HepG2 (cell line): Measurements from ENCODE around the gene CCDC157. TPM values are rescaled to one million over a fixed set of nuclear protein-coding genes. Genes with fewer than 3 reads are reported as not detected.

ENCODE experiments used
- BRD4 ChIP-seq: sonication (generic); formaldehyde crosslinking; IDR thresholded peaks from 2 replicates; pipeline ENCODE4 v1.4.0; 2020; ENCODE audit warnings: missing genetic modification reagents
- CTCF ChIP-seq: sonication (generic); formaldehyde crosslinking; IDR thresholded peaks from 2 replicates; pipeline ENCODE4 v1.5.0; 2020; ENCODE audit warnings: mild to moderate bottlenecking, missing genetic modification reagents, moderate library complexity
- DBP ChIP-seq: sonication (generic); formaldehyde crosslinking; IDR thresholded peaks from 2 replicates; pipeline ENCODE4 v1.4.0; 2020; ENCODE audit warnings: missing genetic modification reagents; ENCODE audit errors: not compliant biosample characterization
- DNMT1 ChIP-seq: sonication (generic); formaldehyde crosslinking; IDR thresholded peaks from 2 replicates; pipeline ENCODE4 v1.5.1; 2020; ENCODE audit warnings: mild to moderate bottlenecking, missing genetic modification reagents
- DNMT3B ChIP-seq: conservative IDR thresholded peaks from 2 replicates; pipeline ENCODE4 v1.6.1; 2016; ENCODE audit warnings: missing biosample characterization, control low read depth
- DR1 ChIP-seq: sonication (generic); formaldehyde crosslinking; IDR thresholded peaks from 2 replicates; pipeline ENCODE4 v1.8.0; 2021; ENCODE audit warnings: mild to moderate bottlenecking, missing genetic modification reagents, inconsistent platforms
- IRX3 ChIP-seq: sonication (generic); formaldehyde crosslinking; IDR thresholded peaks from 2 replicates; pipeline ENCODE4 v1.8.1; 2023; ENCODE audit warnings: mild to moderate bottlenecking, low read depth, missing genetic modification reagents, borderline replicate concordance
- MTA1 ChIP-seq: sonication (generic); formaldehyde crosslinking; IDR thresholded peaks from 2 replicates; pipeline ENCODE4 v1.4.0; 2020; ENCODE audit warnings: missing genetic modification reagents, mild to moderate bottlenecking, borderline replicate concordance
- MXI1 ChIP-seq: IDR thresholded peaks from 3 replicates; pipeline ENCODE4 v1.6.1; 2012; ENCODE audit warnings: low read depth, low read length, inconsistent platforms, borderline replicate concordance
- NRL ChIP-seq: sonication (generic); formaldehyde crosslinking; IDR thresholded peaks from 2 replicates; pipeline ENCODE4 v1.5.0; 2020; ENCODE audit warnings: missing genetic modification reagents, mild to moderate bottlenecking, moderate library complexity, borderline replicate concordance
- SMYD3 ChIP-seq: sonication (generic); formaldehyde crosslinking; IDR thresholded peaks from 2 replicates; pipeline ENCODE4 v1.8.1; 2023; ENCODE audit warnings: mild to moderate bottlenecking, missing genetic modification reagents
- SOX6 ChIP-seq, 2 experiments: fragments of 450-650 bp in 1 of 2; sonication (generic) in 1 of 2; formaldehyde crosslinking in 1 of 2; IDR thresholded peaks; 2 replicates each; pipeline versions ENCODE4 v1.4.0 to v1.6.1; 2017 to 2020; ENCODE audit warnings: antibody characterized with exemption in 1 of 2, mild to moderate bottlenecking in 1 of 2, missing genetic modification reagents in 1 of 2
- ZFAT ChIP-seq: sonication (generic); formaldehyde crosslinking; conservative IDR thresholded peaks from 2 replicates; pipeline ENCODE4 v1.8.1; 2023; ENCODE audit warnings: missing genetic modification reagents, inconsistent platforms
- ZNF124 ChIP-seq: sonication (generic); formaldehyde crosslinking; IDR thresholded peaks from 2 replicates; pipeline ENCODE4 v1.4.0; 2020; ENCODE audit warnings: missing genetic modification reagents
- ZNF264 ChIP-seq: sonication (generic); formaldehyde crosslinking; IDR thresholded peaks from 2 replicates; pipeline ENCODE4 v1.4.0; 2020; ENCODE audit warnings: missing genetic modification reagents
- ZNF274 ChIP-seq: sonication (generic); formaldehyde crosslinking; IDR thresholded peaks from 2 replicates; pipeline ENCODE4 v1.5.1; 2020; ENCODE audit warnings: mild to moderate bottlenecking, missing genetic modification reagents
- ZNF383 ChIP-seq: sonication (generic); formaldehyde crosslinking; IDR thresholded peaks from 2 replicates; pipeline ENCODE4 v1.4.0; 2020; ENCODE audit warnings: missing genetic modification reagents, mild to moderate bottlenecking, borderline replicate concordance
- ZNF572 ChIP-seq: sonication (generic); formaldehyde crosslinking; IDR thresholded peaks from 2 replicates; pipeline ENCODE4 v1.5.1; 2020; ENCODE audit warnings: mild to moderate bottlenecking, missing genetic modification reagents
- ZNF614 ChIP-seq: IDR thresholded peaks from 2 replicates; pipeline ENCODE4 v1.6.1; 2018; ENCODE audit warnings: missing biosample characterization, missing genetic modification reagents, inconsistent platforms, borderline replicate concordance
- ZNF678 ChIP-seq: sonication (generic); formaldehyde crosslinking; IDR thresholded peaks from 2 replicates; pipeline ENCODE4 v1.4.0; 2020; ENCODE audit warnings: mild to moderate bottlenecking, missing genetic modification reagents
- ZNF792 ChIP-seq: IDR thresholded peaks from 2 replicates; pipeline ENCODE4 v1.6.1; 2016
- polyA plus RNA-seq, 8 experiments: library from polyadenylated mRNA; depleted of rRNA in 3 of 8; stranded (reverse) in 7 of 8; unstranded in 1 of 8; fragments of >200 nt; fragmentation: Illumina TruSeq in 4 of 8; extraction: Trizol in 4 of 8; gene quantifications; 2 replicates each; pipeline versions ENCODE4 v1.2.1 to v1.2.3, GENCODE V29; 2011 to 2016; ENCODE audit warnings: low read depth in 4 of 8, missing spikeins in 1 of 8, mixed read lengths in 1 of 8; ENCODE audit not compliant: insufficient read depth in 1 of 8
- total RNA-seq, 5 experiments: library from RNA; depleted of rRNA; stranded (reverse); fragments of >200 nt; fragmentation: Illumina TruSeq; extraction: Trizol; gene quantifications; 2 replicates each; pipeline ENCODE4 v1.2.3, GENCODE V29; 2016; ENCODE audit warnings: low read depth in 1 of 5
- TF ChIP-seq, protein P1 (sequence below), 2 experiments: fragments of 450-650 bp in 1 of 2; sonication (generic) in 1 of 2; formaldehyde crosslinking; IDR thresholded peaks; 2 replicates each; pipeline versions ENCODE4 v1.5.0 to v1.8.0; 2020 to 2022; ENCODE audit warnings: mild to moderate bottlenecking in 1 of 2, missing genetic modification reagents in 1 of 2
- TF ChIP-seq, protein P2 (sequence below): sonication (generic); formaldehyde crosslinking; IDR thresholded peaks from 2 replicates; pipeline ENCODE4 v1.4.0; 2020; ENCODE audit warnings: missing genetic modification reagents

The CCDC157 gene
- total and polyA plus RNA-seq, 2 of the 13 experiments (the other 11 are each of a cell fraction or from before 2014, with no cell fraction given) = 1.4 to 1.6 TPM

GRCh38 chr22:30421695-30422480, 65.1 kb downstream of the CCDC157 start (continued):
- TF ChIP-seq DNMT3B (CRISPR knock-in tag) = no peak
- TF ChIP-seq DR1 = peak; percentile 49; the same call in 1 of the 2 replicates
- no peak for TF ChIP-seq ZNF383 (CRISPR knock-in tag)
- TF ChIP-seq MTA1 (CRISPR knock-in tag) = no peak
- no peak for TF ChIP-seq ZNF572 (CRISPR knock-in tag)
- no peak; the same call in 2 of the 3 replicates for TF ChIP-seq MXI1
- TF ChIP-seq SMYD3 (CRISPR knock-in tag) = no peak
- TF ChIP-seq IRX3 (CRISPR knock-in tag) = no peak
- TF ChIP-seq ZFAT (CRISPR knock-in tag) = no peak
- TF ChIP-seq ZNF124 (CRISPR knock-in tag) = no peak
- TF ChIP-seq ZNF614 = no peak; the same call in 1 of the 2 replicates
- no peak for TF ChIP-seq DBP (CRISPR knock-in tag)
- no peak for TF ChIP-seq NRL (CRISPR knock-in tag)
- TF ChIP-seq ZNF678 (CRISPR knock-in tag) = no peak
- TF ChIP-seq BRD4 = no peak
- no peak for TF ChIP-seq ZNF264 (CRISPR knock-in tag)
- TF ChIP-seq DNMT1 (CRISPR knock-in tag) = no peak
- no peak for TF ChIP-seq ZNF274 (CRISPR knock-in tag)
- no peak for TF ChIP-seq CTCF (CRISPR knock-in tag)
- TF ChIP-seq, protein P1, sequence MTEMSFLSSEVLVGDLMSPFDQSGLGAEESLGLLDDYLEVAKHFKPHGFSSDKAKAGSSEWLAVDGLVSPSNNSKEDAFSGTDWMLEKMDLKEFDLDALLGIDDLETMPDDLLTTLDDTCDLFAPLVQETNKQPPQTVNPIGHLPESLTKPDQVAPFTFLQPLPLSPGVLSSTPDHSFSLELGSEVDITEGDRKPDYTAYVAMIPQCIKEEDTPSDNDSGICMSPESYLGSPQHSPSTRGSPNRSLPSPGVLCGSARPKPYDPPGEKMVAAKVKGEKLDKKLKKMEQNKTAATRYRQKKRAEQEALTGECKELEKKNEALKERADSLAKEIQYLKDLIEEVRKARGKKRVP (CRISPR knock-in tag; IDR thresholded peaks at IDR 0.05) = no peak
- TF ChIP-seq SOX6 (IDR thresholded peaks at IDR 0.05) = no peak
- peak; percentile 32; the same call in 1 of the 2 replicates for TF ChIP-seq SOX6 (CRISPR knock-in tag; IDR thresholded peaks at IDR 0.05)
- TF ChIP-seq ZNF792 (CRISPR knock-in tag) = 0 out of 2 replicates have a peak, but pooled peaks have one; percentile 17
- TF ChIP-seq, protein P2, sequence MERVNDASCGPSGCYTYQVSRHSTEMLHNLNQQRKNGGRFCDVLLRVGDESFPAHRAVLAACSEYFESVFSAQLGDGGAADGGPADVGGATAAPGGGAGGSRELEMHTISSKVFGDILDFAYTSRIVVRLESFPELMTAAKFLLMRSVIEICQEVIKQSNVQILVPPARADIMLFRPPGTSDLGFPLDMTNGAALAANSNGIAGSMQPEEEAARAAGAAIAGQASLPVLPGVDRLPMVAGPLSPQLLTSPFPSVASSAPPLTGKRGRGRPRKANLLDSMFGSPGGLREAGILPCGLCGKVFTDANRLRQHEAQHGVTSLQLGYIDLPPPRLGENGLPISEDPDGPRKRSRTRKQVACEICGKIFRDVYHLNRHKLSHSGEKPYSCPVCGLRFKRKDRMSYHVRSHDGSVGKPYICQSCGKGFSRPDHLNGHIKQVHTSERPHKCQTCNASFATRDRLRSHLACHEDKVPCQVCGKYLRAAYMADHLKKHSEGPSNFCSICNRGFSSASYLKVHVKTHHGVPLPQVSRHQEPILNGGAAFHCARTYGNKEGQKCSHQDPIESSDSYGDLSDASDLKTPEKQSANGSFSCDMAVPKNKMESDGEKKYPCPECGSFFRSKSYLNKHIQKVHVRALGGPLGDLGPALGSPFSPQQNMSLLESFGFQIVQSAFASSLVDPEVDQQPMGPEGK (CRISPR knock-in tag) = peak; percentile 17; the same call in 1 of the 2 replicates
